Body of pancreas (tissue), 4 donors: ENCODE results near the gene PAGE5. TPM values are rescaled to one million over a fixed set of nuclear protein-coding genes. Genes with fewer than 3 reads are reported as not detected.

Source experiments
- ATAC-seq: fragments of 150-250 bp; one replicate; pipeline ENCODE4 v1.9.1; 2016
- DNase-seq, 4 donors: peaks; one replicate each; pipeline ENCODE4 v3.0.0-alpha.2; 2019
- H3K27ac ChIP-seq, 4 donors: fragments of 200-600 bp; sonication (generic); 1 replicate in 3 of 4; 2 replicates in 1 of 4; pipeline versions ENCODE4 v1.5.1 to v1.6.1; 2016 to 2019; ENCODE audit warnings: mild to moderate bottlenecking in 1 of 4, mixed read lengths in 1 of 4, moderate library complexity in 1 of 4
- H3K27me3 ChIP-seq, 2 donors: fragments of 200-600 bp; sonication (generic); one replicate each; pipeline ENCODE4 v1.6.0; 2016; ENCODE audit warnings: mild to moderate bottlenecking in 1 of 2
- H3K36me3 ChIP-seq, 2 donors: fragments of 200-600 bp; sonication (generic); replicated peaks in 1 of 2; 2 replicates each; pipeline ENCODE4 v1.5.1; 2016; ENCODE audit warnings: low read depth in 2 of 2; ENCODE audit not compliant: insufficient read depth in 1 of 2
- H3K4me1 ChIP-seq: fragments of 200-600 bp; sonication (generic); one replicate; pipeline ENCODE4 v1.6.0; 2016
- H3K4me3 ChIP-seq, 2 donors: fragments of 200-600 bp; sonication (generic); 1 replicate in 1 of 2; 2 replicates in 1 of 2; pipeline ENCODE4 v1.5.1; 2016 to 2019
- H3K9me3 ChIP-seq, 3 donors: fragments of 200-600 bp; sonication (generic); 1 replicate in 2 of 3; 2 replicates in 1 of 3; pipeline ENCODE4 v1.5.1; 2016
- POLR2A ChIP-seq, 3 donors: fragments of 450-650 bp; IDR thresholded peaks; one replicate each; pipeline ENCODE4 v1.6.1; 2016; ENCODE audit warnings: antibody characterized with exemption in 3 of 3, mild to moderate bottlenecking in 2 of 3
- WGBS, 2 donors: methylation state at CpG; one replicate each; pipeline ENCODE4 v1.1.5; 2017; 5-methylcytosine and 5-hydroxymethylcytosine counted together
- intact Hi-C: fragments of 100-400 bp; cut with DNase I; formaldehyde crosslinking; loops from one replicate; pipeline ENCODE4 v1.15.1; 2023
- total RNA-seq, 2 donors: library from RNA; depleted of rRNA; stranded (reverse); fragments of >200 nt; gene quantifications; one replicate each; pipeline ENCODE4 v1.1.0, GENCODE V29; 2016
- TF ChIP-seq, protein P1 (sequence below), 7 experiments: fragments of 450-650 bp in 4 of 7; fragments of 200-600 bp in 3 of 7; sonication (generic) in 3 of 7; IDR thresholded peaks; one replicate each; pipeline ENCODE4 v1.5.1; 2016 to 2019; ENCODE audit warnings: antibody characterized with exemption in 7 of 7

The PAGE5 gene
- total RNA-seq, 2 donors from 2014 or later: not detected

- no peak for DNase-seq
- no peaks in the 10 kb centered on the region for H3K4me1 ChIP-seq
- H3K27ac ChIP-seq: no peak overlapping the region
- no peaks in the 10 kb centered on the region for H3K27me3 ChIP-seq
- ATAC-seq: no peak
- no peaks in the 10 kb centered on the region for H3K9me3 ChIP-seq
- TF ChIP-seq, protein P1, sequence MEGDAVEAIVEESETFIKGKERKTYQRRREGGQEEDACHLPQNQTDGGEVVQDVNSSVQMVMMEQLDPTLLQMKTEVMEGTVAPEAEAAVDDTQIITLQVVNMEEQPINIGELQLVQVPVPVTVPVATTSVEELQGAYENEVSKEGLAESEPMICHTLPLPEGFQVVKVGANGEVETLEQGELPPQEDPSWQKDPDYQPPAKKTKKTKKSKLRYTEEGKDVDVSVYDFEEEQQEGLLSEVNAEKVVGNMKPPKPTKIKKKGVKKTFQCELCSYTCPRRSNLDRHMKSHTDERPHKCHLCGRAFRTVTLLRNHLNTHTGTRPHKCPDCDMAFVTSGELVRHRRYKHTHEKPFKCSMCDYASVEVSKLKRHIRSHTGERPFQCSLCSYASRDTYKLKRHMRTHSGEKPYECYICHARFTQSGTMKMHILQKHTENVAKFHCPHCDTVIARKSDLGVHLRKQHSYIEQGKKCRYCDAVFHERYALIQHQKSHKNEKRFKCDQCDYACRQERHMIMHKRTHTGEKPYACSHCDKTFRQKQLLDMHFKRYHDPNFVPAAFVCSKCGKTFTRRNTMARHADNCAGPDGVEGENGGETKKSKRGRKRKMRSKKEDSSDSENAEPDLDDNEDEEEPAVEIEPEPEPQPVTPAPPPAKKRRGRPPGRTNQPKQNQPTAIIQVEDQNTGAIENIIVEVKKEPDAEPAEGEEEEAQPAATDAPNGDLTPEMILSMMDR (IDR thresholded peaks at IDR 0.05): no peak
- TF ChIP-seq POLR2A (IDR thresholded peaks at IDR 0.05): no peak
- H3K36me3 ChIP-seq: no peaks in the 10 kb centered on the region
- no peak overlapping the region for H3K4me3 ChIP-seq
- intact Hi-C loops: no loop called here
Observed at GRCh38 chrX:55253528-55253927, 33.4 kb downstream of the PAGE5 start.

DNA sequence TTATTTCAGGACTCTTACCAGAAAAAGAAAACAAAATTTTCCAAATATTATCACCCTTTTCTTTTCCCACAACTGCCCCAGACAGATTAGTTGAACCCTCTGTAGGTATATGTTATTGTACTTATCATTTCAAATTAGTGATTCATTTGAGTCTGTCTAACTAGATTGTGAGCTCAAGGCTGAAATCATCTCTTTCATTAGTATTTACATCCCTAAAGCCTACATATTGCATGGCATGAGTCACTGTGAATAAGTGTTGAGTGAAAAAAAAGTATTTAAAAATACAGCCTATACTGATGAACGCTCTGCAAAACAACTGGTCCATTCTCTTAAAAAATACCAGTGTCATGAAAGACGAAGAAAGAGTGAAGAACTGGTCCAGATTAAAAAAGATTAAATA, 40.7 kb downstream of the PAGE5 start:
- no peaks in the 10 kb centered on the region for H3K9me3 ChIP-seq
- ATAC-seq: no peak
- 79 to 83% methylated on average over 2 of the region's 2 CpGs for WGBS, 2 donors
- H3K27me3 ChIP-seq: no peaks in the 10 kb centered on the region
- DNase-seq: no peak
- TF ChIP-seq, protein P1 (IDR thresholded peaks at IDR 0.05): no peak
- no peak for TF ChIP-seq POLR2A (IDR thresholded peaks at IDR 0.05)
- no peak overlapping the region for H3K4me3 ChIP-seq
- H3K27ac ChIP-seq: no peak overlapping the region
- no peaks in the 10 kb centered on the region for H3K4me1 ChIP-seq
- H3K36me3 ChIP-seq: no peaks in the 10 kb centered on the region
- intact Hi-C loops: no loop called here

DNA sequence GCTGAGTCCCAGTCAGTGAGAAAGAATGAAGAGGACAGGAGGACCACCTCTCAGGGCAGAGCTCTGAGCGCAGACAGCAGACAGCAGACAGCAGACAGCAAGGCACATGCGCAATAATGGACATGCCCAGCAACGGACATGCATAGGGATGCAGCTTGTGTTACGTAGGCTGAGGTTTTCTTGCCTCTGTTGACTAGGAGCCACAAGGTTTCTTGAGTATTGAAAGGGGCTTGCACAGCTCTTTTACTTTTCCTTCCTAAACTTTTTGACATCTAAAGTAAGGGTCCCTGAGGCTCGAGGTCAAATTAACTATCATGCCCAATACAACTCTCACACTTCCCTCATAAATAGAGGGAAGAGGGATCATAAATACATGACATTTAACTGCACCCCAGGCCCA, 44.7 kb downstream of the PAGE5 start, which contains the start of gene PAGE3:
Gene PAGE3, minus strand, starts transcription at position 101 of the 400 bp plus-strand sequence. CDS start 1,013 bp downstream, outside the sequence.
- WGBS, 2 donors: 80 to 91% methylated on average over 1 to 5 of the region's 5 CpGs

More for the DNA sequence above, 44.7 kb downstream of the PAGE5 start, which contains the start of gene PAGE3:
- H3K4me3 ChIP-seq: no peak within 1 kb of the TSS
- ATAC-seq (no peak), DNase-seq (no peak)
- H3K36me3 ChIP-seq: no peaks in the 10 kb centered on the region
- no peak for TF ChIP-seq POLR2A (IDR thresholded peaks at IDR 0.05)
- TF ChIP-seq, protein P1 (IDR thresholded peaks at IDR 0.05): no peak
- intact Hi-C loops: no loop called here
- H3K27ac ChIP-seq: no peak within 1 kb of the TSS
- no peaks in the 10 kb centered on the region for H3K9me3 ChIP-seq
- H3K27me3 ChIP-seq: no peaks in the 10 kb centered on the region
- no peaks in the 10 kb centered on the region for H3K4me1 ChIP-seq

Other genes with a start within 250 kb of the PAGE5 start
- gene PFKFB1, start 226.2 kb upstream of the PAGE5 start, total RNA-seq: 1 to 10 TPM; 1.0 to 2.3 TPM
- 1 to 10 TPM; 4.3 to 5.2 TPM for gene APEX2, start 220.0 kb upstream of the PAGE5 start, total RNA-seq
- gene ALAS2, start 189.4 kb upstream of the PAGE5 start, total RNA-seq: not detected
- not detected for gene PAGE2B, start 145.3 kb upstream of the PAGE5 start, total RNA-seq
- gene PAGE2, start 131.3 kb upstream of the PAGE5 start, total RNA-seq: not detected
- not detected for gene PAGE3, start 44.6 kb downstream of the PAGE5 start, total RNA-seq
- 10 to 100 TPM; 13.7 to 23.4 TPM for gene MAGEH1, start 231.8 kb downstream of the PAGE5 start, total RNA-seq